GM13976 (cell line): Measurements from ENCODE around the gene CPPED1.
"Not testable (repeated sequence)": the region's sequence is repeated elsewhere in the genome, so short reads cannot be mapped to it uniquely, and the experiment has no call there.

Source experiments
- DNase-seq: peaks from one replicate; pipeline ENCODE4 v3.0.0; 2012; ENCODE audit warnings: low spot score
- CTCF ChIP-seq: IDR thresholded peaks from 2 replicates; pipeline ENCODE4 v1.5.1; 2012; ENCODE audit warnings: borderline replicate concordance, mild to moderate bottlenecking; ENCODE audit not compliant: insufficient read depth; ENCODE audit errors: extremely low read depth, missing control alignments, control extremely low read depth
- in situ Hi-C: fragments of 300-500 bp; cut with MboI; formaldehyde crosslinking; loops from one replicate; pipeline ENCODE4 v1.12.0; 2022; ENCODE audit warnings: low sequenced_read_pairs, mixed read lengths, inconsistent platforms; ENCODE audit not compliant: unreplicated experiment

Gene CPPED1

GRCh38 chr16:12815361-12815760 is 11.7 kb upstream of the CPPED1 start:
- in situ Hi-C loops = no loop called here
- no peak for DNase-seq
- TF ChIP-seq CTCF = no peak

DNA sequence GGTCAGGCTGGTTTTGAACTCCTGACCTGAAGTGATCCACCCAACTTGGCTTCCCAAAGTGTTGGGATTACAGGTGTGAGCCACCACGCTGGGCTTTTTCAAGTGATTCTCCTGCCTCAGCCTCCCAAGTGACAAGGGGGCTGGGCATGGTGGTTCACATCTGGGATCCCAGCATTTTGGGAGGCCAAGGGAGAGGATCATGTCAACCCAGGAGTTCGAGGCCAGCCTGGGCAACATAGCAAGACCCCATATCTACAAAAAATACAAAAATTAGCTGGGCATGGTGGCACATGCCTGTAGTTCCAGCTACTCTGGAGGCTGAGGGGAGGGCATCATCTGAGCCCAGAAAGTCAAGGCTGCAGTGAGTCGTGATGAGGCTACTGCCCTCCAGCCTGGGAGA is 10.0 kb upstream of the CPPED1 start:
- DNase-seq, in situ Hi-C loops: not testable (repeated sequence)

GRCh38 chr16:12813321-12813720 is 9.6 kb upstream of the CPPED1 start:
- DNase-seq, in situ Hi-C loops: not testable (repeated sequence)

DNA sequence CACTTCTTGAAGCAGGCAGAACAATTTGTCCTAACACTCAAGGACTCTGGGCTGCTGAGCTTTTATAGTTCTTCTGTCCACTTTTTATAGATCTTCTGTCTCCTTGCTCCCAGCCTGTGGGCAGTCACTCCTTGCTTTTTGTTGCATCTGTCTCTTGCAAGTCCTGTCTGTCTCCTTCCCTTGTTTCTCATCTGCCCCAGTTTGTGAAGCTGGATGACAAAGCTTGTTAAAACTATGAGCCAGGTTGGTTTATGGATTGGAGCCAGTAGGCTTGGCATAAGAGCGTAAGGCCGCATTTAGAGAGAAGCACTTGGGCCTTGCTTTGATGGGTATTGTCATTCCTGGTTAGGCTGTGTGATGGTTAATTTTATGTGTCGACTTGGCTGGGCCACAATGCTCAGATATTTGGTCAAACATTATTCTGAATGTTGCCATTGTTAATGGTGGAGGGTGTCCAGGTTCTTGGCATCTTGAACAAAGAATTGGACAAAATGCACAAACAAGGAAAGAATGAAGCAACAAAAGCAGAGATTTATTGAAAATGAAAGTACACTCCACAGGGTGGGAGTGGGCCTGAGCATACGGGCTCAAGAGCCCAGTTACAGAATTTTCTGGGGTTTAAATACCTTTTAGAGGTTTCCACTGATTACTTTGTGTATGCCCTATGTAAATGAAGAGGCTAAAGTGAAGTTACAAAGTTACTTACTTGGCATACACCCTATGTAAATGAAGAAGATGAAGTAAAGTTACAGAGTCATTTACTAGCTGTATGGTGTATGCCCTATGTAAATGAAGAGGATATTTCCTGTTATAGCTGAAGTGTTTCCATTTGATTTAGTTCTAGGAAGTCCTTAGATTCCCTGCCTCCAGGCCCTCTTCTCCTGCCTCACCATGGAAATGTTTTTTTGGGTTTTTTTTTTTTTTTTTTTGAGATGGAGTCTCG is 8.0 kb upstream of the CPPED1 start:
- no peak for DNase-seq
- in situ Hi-C loops = no loop called here
- no peak for TF ChIP-seq CTCF

- TF ChIP-seq CTCF = no peak
- in situ Hi-C loops = no loop called here
- DNase-seq = no peak
Measured at GRCh38 chr16:12805066-12805465, 1.4 kb upstream of the CPPED1 start.

GRCh38 chr16:12804395-12804794 is 708 bp upstream of the CPPED1 start:
- TF ChIP-seq CTCF = no peak
- DNase-seq = no peak
- in situ Hi-C loops = no loop called here

GRCh38 chr16:12802661-12803060 is 1.0 kb downstream of the CPPED1 start:
- in situ Hi-C loops = no loop called here
- no peak for TF ChIP-seq CTCF
- DNase-seq = no peak
